Tibial nerve (tissue), 3 donors: Measurements from ENCODE around the gene TOM1L2.

Experiments
- POLR2A ChIP-seq, 2 donors: fragments of 450-650 bp; IDR thresholded peaks; one replicate each; pipeline ENCODE4 v1.6.1; 2017; ENCODE audit warnings: antibody characterized with exemption in 2 of 2, mild to moderate bottlenecking in 2 of 2, moderate library complexity in 2 of 2
- TF ChIP-seq, protein P1 (sequence below), 5 experiments: fragments of 200-600 bp in 3 of 5; fragments of 450-650 bp in 2 of 5; sonication (generic) in 3 of 5; IDR thresholded peaks; one replicate each; pipeline ENCODE4 v1.5.1; 2016 to 2019; ENCODE audit warnings: antibody characterized with exemption in 5 of 5, mild to moderate bottlenecking in 3 of 5, moderate library complexity in 2 of 5

DNA sequence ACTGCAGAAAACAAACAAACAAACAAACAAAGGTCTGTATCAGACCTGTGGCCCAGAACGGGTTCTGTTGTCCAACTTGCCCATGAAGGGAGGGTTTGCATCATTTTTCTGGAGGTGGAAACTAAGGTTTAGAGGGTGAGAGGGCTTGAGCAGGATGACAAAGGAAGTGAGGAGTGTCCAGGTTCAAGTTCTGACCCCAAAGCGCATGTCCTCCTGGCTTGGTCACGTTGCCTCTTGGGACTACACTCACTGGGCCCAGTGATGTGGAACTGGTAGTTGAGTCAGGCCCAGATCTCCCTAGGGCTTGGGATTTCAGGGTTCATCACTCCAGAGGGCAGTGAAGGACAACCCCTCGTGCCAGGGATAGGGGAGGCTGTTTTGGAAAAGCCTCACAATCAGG is 137.2 kb downstream of the TOM1L2 start:
- TF ChIP-seq, protein P1, sequence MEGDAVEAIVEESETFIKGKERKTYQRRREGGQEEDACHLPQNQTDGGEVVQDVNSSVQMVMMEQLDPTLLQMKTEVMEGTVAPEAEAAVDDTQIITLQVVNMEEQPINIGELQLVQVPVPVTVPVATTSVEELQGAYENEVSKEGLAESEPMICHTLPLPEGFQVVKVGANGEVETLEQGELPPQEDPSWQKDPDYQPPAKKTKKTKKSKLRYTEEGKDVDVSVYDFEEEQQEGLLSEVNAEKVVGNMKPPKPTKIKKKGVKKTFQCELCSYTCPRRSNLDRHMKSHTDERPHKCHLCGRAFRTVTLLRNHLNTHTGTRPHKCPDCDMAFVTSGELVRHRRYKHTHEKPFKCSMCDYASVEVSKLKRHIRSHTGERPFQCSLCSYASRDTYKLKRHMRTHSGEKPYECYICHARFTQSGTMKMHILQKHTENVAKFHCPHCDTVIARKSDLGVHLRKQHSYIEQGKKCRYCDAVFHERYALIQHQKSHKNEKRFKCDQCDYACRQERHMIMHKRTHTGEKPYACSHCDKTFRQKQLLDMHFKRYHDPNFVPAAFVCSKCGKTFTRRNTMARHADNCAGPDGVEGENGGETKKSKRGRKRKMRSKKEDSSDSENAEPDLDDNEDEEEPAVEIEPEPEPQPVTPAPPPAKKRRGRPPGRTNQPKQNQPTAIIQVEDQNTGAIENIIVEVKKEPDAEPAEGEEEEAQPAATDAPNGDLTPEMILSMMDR (IDR thresholded peaks at IDR 0.05) = no peak
- TF ChIP-seq POLR2A (IDR thresholded peaks at IDR 0.05) = no peak
